ENCODE results near the gene ARL15. TPM values are rescaled to one million over a fixed set of nuclear protein-coding genes. Genes with fewer than 3 reads are reported as not detected.

The ARL15 gene
- total and polyA plus RNA-seq, 9 of the 15 experiments (the other 6 are each of a cell fraction or from before 2014, with no cell fraction given) = 18.5 to 80.4 (median 57.0) TPM

GRCh38 chr5:54294097-54294667, 16.2 kb downstream of the ARL15 start (continued):
- TF ChIP-seq SIX5 (IDR thresholded peaks at IDR 0.05; ENCODE audit: borderline replicate concordance in 1 of 2, insufficient read depth in 1 of 2, low read depth in 1 of 2, low read length in 2 of 2) = no peak
- TF ChIP-seq, protein P1, sequence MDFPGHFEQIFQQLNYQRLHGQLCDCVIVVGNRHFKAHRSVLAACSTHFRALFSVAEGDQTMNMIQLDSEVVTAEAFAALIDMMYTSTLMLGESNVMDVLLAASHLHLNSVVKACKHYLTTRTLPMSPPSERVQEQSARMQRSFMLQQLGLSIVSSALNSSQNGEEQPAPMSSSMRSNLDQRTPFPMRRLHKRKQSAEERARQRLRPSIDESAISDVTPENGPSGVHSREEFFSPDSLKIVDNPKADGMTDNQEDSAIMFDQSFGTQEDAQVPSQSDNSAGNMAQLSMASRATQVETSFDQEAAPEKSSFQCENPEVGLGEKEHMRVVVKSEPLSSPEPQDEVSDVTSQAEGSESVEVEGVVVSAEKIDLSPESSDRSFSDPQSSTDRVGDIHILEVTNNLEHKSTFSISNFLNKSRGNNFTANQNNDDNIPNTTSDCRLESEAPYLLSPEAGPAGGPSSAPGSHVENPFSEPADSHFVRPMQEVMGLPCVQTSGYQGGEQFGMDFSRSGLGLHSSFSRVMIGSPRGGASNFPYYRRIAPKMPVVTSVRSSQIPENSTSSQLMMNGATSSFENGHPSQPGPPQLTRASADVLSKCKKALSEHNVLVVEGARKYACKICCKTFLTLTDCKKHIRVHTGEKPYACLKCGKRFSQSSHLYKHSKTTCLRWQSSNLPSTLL (IDR thresholded peaks at IDR 0.05) = no peak
- no peak for TF ChIP-seq ZNF589 (CRISPR knock-in tag; IDR thresholded peaks at IDR 0.05; ENCODE audit: low read depth)
- no peak for TF ChIP-seq ZNF282 (CRISPR knock-in tag; IDR thresholded peaks at IDR 0.05)
- TF ChIP-seq MNT (conservative IDR thresholded peaks at IDR 0.05) = peak in 1 of 2 experiments; percentile 33; a peak in 1 of 4 replicates
- no peak for TF ChIP-seq FOSL1 (tag; conservative IDR thresholded peaks at IDR 0.05)
- no peak for TF ChIP-seq BHLHE40 (IDR thresholded peaks at IDR 0.05; ENCODE audit: low read length)
- no peak for TF ChIP-seq MYNN (IDR thresholded peaks at IDR 0.05)
- no peak for TF ChIP-seq MYNN (CRISPR knock-in tag; IDR thresholded peaks at IDR 0.05)
- TF ChIP-seq RBFOX2 (IDR thresholded peaks at IDR 0.05; ENCODE audit: low read depth, low read length) = no peak
- TF ChIP-seq, protein P2, sequence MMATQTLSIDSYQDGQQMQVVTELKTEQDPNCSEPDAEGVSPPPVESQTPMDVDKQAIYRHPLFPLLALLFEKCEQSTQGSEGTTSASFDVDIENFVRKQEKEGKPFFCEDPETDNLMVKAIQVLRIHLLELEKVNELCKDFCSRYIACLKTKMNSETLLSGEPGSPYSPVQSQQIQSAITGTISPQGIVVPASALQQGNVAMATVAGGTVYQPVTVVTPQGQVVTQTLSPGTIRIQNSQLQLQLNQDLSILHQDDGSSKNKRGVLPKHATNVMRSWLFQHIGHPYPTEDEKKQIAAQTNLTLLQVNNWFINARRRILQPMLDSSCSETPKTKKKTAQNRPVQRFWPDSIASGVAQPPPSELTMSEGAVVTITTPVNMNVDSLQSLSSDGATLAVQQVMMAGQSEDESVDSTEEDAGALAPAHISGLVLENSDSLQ (IDR thresholded peaks at IDR 0.05) = no peak
- TF ChIP-seq NR0B1 (IDR thresholded peaks at IDR 0.05; ENCODE audit: partially characterized antibody) = no peak
- TF ChIP-seq KAT2B (IDR thresholded peaks at IDR 0.05; ENCODE audit: low read depth, low read length) = no peak
- no peak for TF ChIP-seq ZNF175 (CRISPR knock-in tag; IDR thresholded peaks at IDR 0.05; ENCODE audit: low read depth)
- TF ChIP-seq NFE2L1 (tag; IDR thresholded peaks at IDR 0.05; ENCODE audit: borderline replicate concordance, low read depth) = no peak
- no peak for TF ChIP-seq OTX1 (CRISPR knock-in tag; IDR thresholded peaks at IDR 0.05)
- TF ChIP-seq, protein P3, sequence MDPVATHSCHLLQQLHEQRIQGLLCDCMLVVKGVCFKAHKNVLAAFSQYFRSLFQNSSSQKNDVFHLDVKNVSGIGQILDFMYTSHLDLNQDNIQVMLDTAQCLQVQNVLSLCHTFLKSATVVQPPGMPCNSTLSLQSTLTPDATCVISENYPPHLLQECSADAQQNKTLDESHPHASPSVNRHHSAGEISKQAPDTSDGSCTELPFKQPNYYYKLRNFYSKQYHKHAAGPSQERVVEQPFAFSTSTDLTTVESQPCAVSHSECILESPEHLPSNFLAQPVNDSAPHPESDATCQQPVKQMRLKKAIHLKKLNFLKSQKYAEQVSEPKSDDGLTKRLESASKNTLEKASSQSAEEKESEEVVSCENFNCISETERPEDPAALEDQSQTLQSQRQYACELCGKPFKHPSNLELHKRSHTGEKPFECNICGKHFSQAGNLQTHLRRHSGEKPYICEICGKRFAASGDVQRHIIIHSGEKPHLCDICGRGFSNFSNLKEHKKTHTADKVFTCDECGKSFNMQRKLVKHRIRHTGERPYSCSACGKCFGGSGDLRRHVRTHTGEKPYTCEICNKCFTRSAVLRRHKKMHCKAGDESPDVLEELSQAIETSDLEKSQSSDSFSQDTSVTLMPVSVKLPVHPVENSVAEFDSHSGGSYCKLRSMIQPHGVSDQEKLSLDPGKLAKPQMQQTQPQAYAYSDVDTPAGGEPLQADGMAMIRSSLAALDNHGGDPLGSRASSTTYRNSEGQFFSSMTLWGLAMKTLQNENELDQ (CRISPR knock-in tag; IDR thresholded peaks at IDR 0.05; ENCODE audit: borderline replicate concordance) = no peak
- TF ChIP-seq GATA2 (CRISPR knock-in tag; IDR thresholded peaks at IDR 0.05) = peak; percentile 77
- TF ChIP-seq CBFA2T3 (IDR thresholded peaks at IDR 0.05) = peak; percentile 84
- TF ChIP-seq TCFL5 (CRISPR knock-in tag; conservative IDR thresholded peaks at IDR 0.05) = no peak

Measured in K562 (cell line).